Measurements from ENCODE around the gene TRIM22. TPM values are rescaled to one million over a fixed set of nuclear protein-coding genes. Genes with fewer than 3 reads are reported as not detected.

TRIM22 gene, protein sequence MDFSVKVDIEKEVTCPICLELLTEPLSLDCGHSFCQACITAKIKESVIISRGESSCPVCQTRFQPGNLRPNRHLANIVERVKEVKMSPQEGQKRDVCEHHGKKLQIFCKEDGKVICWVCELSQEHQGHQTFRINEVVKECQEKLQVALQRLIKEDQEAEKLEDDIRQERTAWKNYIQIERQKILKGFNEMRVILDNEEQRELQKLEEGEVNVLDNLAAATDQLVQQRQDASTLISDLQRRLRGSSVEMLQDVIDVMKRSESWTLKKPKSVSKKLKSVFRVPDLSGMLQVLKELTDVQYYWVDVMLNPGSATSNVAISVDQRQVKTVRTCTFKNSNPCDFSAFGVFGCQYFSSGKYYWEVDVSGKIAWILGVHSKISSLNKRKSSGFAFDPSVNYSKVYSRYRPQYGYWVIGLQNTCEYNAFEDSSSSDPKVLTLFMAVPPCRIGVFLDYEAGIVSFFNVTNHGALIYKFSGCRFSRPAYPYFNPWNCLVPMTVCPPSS
- total RNA-seq, result 112 and 131 TPM in 2 replicates

DNA sequence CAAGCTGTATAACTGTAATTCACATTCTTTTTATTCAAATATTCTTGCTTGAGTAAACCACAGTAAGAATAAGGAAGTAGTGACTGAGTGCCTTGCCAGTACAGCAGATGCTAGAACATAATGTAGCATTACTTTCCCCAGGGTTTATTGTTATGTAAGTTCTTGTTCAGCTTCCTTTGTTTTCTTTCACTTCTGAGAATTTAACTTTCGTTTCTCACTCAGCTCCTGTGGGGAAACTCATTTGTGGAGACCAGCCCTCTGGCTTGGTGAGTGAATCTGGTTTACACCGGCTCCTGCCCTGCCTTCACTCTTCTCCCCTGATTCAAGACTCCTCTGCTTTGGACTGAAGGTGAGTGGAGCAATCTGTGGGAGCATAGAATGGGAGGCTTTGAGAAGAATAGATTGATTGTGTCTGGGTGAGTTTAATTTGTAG lies at the start of gene TRIM22:
Gene TRIM22, plus strand, starts transcription at position 240 of the 433 bp plus-strand sequence. CDS start 6,443 bp downstream, outside the sequence.

DNA sequence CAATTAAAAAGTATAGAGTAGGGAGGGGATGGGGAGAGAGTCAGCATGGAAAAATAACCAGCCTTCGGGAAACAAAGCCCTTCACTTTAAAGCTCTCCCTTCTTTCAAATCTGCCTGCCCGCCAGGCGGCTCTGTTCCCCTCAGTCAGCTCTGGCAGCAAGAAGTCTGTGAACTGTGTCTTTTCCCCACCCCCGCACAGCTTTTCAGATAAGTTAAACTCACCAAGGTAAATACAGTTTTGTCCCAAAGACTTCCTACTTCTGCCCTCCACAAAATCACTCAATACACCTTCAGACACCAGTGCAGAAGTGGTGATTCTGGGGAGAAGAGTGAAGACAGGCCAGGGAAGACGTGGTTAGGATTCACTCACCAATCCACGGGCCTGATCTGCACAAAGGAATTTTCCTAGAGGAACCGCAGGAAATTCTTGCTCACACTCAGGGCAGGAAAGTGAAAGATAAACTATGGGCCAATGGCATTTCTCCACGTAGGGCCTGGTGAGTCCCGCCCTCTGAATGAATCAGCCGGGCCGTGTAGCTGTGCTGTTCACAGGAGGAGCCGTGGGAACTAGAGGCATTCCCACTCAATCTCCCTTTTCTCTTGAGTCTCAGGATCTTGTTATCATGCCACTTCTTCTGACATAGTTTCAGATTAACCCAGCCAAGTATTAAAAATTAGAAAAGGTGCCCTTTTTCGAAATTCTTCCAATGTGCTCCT lies 4.8 kb upstream of the TRIM22 start, which contains the start of gene TRIM5:
Gene TRIM5, minus strand, starts transcription at position 429 of the 717 bp plus-strand sequence. CDS start 4,897 bp downstream, outside the sequence.

DNA sequence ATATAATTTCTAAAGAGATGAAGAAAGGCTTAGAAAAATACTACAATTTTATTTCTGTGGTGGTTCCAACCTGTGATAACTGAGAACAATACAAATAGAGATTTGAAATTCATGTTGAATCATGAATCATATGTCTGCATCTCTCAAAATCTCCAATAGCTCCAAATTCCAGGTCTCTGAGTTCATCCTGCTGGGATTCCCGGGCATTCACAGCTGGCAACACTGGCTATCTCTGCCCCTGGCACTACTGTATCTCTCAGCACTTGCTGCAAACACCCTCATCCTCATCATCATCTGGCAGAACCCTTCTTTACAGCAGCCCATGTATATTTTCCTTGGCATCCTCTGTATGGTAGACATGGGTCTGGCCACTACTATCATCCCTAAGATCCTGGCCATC lies 46.8 kb downstream of the TRIM22 start, which contains the start of gene OR56B1:
Gene OR56B1, plus strand, starts transcription at position 53 of the 400 bp plus-strand sequence. Its CDS starts 69 bp downstream, at position 122.

DNA sequence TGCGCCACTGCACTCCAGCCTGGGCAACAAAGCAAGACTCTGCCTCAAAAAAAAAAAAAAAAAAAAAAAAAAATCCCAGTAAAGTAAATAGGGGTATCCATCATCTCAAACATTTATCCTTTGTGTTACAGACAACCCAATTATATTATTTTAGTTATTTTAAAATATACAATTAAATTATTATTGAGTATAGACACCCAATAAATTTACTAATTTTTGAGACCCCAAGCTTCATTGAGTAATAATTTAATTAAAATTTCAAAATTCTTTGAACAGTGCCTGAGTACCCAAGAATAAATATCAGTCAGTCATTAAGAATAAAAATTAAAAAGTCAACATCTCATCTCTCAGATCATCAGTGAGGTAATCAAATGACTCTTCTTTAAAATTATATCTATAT lies 64.4 kb downstream of the TRIM22 start, which contains the start of gene OR52N4:
Gene OR52N4, plus strand, starts transcription at position 301 of the 400 bp plus-strand sequence. CDS start 498 bp downstream, outside the sequence.

Other genes starting within 250 kb of the TRIM22 start
- not detected in 2 replicates for gene OR51I1, start 248.3 kb upstream of the TRIM22 start, total RNA-seq
- not detected in 2 replicates for gene OR51I2, start 240.5 kb upstream of the TRIM22 start, total RNA-seq
- not detected in 2 replicates for gene OR52D1, start 201.1 kb upstream of the TRIM22 start, total RNA-seq
- gene UBQLN3, start 179.8 kb upstream of the TRIM22 start, total RNA-seq, result not detected in 2 replicates
- gene UBQLNL, start 173.1 kb upstream of the TRIM22 start, total RNA-seq, result under 0.01 and 0.10 TPM in 2 replicates
- 0.65 TPM in 1 of 2 replicates, not detected in the other for gene OR52H1, start 141.2 kb upstream of the TRIM22 start, total RNA-seq
- not detected in 2 replicates for gene OR52B6, start 108.9 kb upstream of the TRIM22 start, total RNA-seq
- gene TRIM6, start 93.2 kb upstream of the TRIM22 start, total RNA-seq, result 2.1 and 2.3 TPM in 2 replicates
- 11.3 and 13.1 TPM in 2 replicates for gene TRIM34, start 64.8 kb upstream of the TRIM22 start, total RNA-seq
- 81.9 and 89.2 TPM in 2 replicates for gene TRIM5, start 4.7 kb upstream of the TRIM22 start, total RNA-seq
- gene OR56B1, start 46.7 kb downstream of the TRIM22 start, total RNA-seq, result not detected in 2 replicates
- not detected in 2 replicates for gene OR52N4, start 64.5 kb downstream of the TRIM22 start, total RNA-seq
- not detected in 2 replicates for gene OR52N5, start 93.6 kb downstream of the TRIM22 start, total RNA-seq
- not detected in 2 replicates for gene OR52N1, start 101.5 kb downstream of the TRIM22 start, total RNA-seq
- gene OR52N2, start 119.1 kb downstream of the TRIM22 start, total RNA-seq, result not detected in 2 replicates
- gene OR52E6, start 152.1 kb downstream of the TRIM22 start, total RNA-seq, result not detected in 2 replicates
- not detected in 2 replicates for gene OR52E8, start 167.9 kb downstream of the TRIM22 start, total RNA-seq
- not detected in 2 replicates for gene OR52E4, start 190.8 kb downstream of the TRIM22 start, total RNA-seq
- gene OR52E5, start 203.4 kb downstream of the TRIM22 start, total RNA-seq, result not detected in 2 replicates

All from vein endothelial cell (primary cell).